Medulla oblongata (tissue), 1 donor: Measurements from ENCODE around the gene TSPAN9.

Experiments
- DNase-seq: peaks from one replicate; pipeline ENCODE4 v3.0.0-alpha.2; 2015; ENCODE audit errors: extremely low spot score

Gene TSPAN9

GRCh38 chr12:3295646-3296408 lies 218.6 kb downstream of the TSPAN9 start:
- no peak for DNase-seq

DNA sequence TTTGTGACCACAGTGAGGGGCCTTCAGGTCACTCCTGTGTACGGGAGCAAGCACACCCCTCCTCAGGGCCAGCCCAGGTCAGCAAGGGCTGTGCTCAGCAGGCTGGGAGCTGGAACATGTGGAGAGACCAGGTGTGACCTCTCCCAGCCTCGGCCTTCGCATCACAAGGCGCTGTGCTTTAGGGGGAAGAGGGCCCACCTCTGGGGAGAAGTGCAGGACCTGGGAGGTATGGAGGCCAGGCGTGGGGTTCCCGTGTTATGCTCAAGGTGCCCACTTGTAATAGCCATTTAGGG lies 219.2 kb downstream of the TSPAN9 start:
- DNase-seq: no peak

DNA sequence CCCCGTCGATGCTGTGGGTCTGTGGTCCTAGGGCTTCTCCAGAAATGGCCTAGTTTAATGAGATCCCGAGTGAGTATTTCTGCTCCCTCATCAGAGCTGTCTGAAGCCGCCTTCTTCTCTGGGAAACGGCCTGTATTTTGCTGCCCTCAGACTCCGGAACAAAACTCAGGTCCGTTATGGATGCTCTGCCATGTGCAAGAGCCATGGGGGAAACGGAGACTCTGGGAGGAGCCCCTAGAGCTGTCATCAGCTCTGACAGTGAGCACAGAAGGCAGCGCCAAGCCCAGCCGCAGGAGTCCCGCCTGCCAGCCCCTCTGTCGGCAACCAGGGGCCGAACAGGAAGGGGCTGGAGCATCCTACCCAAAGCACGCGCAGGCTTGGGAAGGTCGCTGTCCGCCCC lies 221.4 kb downstream of the TSPAN9 start:
- no peak for DNase-seq

DNA sequence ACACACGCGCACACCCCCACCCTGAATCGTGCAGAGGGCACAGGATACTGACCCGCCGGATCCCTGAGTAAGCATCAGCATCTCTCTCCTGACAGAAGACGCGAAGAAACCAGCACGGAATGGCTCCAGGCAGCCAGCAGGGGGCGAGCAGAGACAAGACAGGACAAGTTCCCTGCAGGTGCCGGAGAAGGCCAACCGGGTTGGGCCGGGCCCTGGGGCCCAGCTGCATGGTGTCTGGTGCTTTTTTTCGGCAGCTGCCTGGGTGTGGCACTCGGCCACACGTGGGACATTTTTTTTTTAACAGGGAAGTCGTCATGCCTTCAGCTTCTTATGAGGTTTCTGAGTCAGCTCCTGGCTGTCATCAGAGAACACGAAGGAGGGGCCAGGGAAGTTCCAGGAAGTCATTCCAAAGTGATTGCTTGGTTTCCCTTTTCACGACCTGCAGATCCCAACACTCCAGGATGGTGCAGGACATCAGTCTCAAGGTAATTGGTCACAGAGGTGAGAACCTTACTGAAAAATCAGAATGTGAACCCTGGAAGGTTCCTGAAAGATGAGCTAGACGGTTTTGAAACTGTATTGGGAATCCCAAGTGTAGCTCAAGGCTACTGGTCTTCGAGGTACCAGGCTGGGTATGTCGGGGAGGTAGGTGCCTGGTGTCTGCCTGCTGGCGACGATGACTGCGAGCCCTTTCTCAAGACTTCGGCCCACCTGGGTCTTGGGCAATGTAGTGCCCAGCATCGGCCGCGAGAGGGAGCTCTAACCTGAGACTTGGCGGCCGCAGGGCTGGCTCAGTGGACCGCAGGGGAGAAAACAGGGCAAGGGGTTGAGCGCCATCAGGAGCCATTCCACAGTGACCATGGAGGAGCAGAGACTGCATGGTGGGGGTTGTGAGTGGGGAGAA lies 223.0 kb downstream of the TSPAN9 start:
- peak; percentile 88 for DNase-seq

- DNase-seq: no peak
Measured at GRCh38 chr12:3300833-3301401, 223.7 kb downstream of the TSPAN9 start.

GRCh38 chr12:3302401-3303041 lies 225.3 kb downstream of the TSPAN9 start:
- no peak for DNase-seq

DNA sequence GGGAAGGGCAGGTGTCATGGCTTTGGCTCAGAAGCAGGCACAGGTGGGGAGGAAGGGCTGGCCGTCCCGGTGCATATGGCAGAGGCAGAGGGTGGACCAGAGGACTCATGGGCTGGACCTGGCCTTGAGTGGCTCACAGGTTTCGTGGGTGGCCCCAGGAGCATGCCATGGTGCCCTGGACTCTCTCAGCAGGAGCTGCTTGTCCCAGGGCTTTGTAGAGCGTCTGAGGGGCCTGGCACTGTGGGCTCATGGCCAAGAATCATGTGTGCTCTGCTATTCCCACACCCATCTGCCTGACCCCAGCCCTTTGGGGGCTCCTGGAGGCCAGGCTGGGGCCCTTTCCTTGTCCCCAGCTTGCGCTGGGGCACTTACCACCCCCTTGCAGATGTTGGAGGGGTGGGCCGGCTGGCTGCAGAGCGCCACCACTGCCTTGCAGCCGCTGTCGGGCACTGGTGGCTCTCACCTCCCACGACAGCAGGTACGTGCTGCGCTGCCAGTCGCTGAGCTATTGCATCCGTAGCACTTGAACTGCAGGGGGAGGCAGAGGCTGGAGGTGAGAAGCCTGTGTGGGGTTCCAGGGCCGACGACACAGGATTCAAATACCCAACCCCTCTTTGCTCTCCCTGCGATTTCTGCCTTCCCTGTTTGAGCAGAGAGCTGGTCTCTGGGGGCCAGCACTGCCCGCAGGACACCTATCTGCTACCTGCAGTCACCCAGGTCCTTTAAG lies 226.4 kb downstream of the TSPAN9 start:
- DNase-seq: no peak

DNA sequence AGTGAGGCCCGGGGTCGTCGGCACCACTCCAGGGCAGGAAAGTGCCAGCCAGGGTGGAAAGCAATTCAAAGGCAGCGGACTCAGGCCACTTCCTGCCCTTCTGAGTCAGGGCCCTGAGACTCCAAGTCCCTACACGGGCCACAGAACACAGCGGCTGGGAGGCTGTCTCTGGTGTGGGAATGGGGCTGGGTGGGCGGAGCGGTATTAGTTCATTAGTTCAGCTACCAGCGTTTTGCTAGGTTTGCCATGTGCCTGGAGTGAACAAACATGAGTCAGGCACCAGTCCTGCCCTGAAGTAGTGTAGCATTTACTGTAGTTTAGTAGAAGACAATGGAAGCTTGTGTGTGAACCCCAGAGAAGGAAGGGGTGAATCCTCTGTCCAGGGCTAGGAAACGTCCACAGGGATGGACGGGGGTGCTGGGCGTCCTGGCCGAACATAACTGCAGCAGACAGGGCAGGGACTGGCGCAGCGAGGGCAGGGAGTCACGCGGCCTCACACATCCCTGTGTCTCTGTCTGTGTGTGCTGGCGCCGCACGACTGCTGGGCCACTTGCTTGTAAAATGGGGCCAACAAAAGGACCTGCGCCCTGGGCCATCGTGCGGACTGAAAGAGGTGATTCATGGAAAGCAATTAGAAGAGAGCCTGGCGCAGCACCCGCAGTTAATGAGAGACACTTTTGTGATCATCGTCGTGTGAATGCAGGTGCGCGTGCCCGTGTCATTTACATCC lies 227.4 kb downstream of the TSPAN9 start:
- peak; percentile 28 for DNase-seq

DNA sequence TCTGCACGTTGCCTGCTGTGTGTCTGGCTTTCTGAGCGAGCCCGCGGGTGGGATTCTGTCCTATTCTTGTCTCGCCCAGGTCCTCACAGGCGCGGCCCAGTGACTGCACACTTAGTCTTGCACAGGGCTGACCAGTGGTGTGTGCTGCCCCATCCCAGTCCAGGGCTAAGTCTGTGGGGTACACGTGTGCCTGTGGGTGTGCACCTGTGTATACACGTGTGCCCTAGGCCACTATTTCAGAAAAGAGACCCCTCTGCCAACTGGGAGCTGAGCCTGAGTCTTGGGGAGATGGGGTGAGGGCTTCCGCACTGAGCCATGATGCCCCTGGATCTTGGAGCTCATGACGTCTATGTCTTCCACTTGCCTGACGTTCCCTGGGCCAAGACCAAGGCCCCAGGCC lies 228.3 kb downstream of the TSPAN9 start:
- no peak for DNase-seq

GRCh38 chr12:3305904-3306619 lies 228.9 kb downstream of the TSPAN9 start:
- no peak for DNase-seq

GRCh38 chr12:3307389-3307788 lies 230.2 kb downstream of the TSPAN9 start:
- no peak for DNase-seq

DNA sequence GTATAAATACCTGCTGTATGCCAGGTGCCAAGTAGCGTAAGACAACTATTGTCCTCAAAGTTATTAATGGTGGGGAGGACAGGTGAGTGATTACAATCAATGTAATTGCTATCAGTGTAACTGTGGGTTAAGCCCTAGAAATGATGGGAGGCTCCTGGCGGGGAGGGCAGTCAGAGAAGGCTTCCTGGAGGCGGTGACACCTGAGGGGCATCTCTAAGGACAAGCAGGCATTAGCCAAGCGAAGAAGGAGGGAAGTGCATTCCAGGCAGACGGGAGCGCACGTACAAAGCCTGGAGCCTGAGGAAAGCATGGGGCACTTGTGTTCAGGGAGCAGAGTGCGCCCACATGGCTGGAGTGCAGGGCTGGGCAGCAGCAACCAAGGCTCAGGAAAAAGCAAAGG lies 230.9 kb downstream of the TSPAN9 start:
- DNase-seq: no peak

GRCh38 chr12:3308609-3309008 lies 231.4 kb downstream of the TSPAN9 start:
- DNase-seq: no peak

DNA sequence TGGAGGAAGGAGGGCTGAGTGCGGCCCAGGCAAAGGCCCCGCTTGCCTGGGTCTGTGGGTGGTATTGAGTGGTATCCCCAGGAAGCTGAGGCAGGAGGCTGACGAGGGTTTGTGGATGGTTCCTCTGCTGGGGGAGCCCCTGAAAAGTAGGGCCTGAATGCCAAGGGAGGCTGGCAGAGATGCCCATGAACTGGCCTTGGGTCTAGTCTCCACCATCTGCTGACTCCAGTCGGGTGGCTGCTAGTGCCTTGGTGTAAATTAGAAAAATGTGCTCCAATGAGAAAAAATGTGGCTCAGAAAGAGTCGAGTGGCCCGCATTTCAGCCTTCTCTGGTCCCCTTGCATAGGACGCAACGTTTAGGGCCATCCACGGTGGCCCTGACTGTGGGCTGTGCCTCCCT lies 232.6 kb downstream of the TSPAN9 start:
- no peak for DNase-seq

DNA sequence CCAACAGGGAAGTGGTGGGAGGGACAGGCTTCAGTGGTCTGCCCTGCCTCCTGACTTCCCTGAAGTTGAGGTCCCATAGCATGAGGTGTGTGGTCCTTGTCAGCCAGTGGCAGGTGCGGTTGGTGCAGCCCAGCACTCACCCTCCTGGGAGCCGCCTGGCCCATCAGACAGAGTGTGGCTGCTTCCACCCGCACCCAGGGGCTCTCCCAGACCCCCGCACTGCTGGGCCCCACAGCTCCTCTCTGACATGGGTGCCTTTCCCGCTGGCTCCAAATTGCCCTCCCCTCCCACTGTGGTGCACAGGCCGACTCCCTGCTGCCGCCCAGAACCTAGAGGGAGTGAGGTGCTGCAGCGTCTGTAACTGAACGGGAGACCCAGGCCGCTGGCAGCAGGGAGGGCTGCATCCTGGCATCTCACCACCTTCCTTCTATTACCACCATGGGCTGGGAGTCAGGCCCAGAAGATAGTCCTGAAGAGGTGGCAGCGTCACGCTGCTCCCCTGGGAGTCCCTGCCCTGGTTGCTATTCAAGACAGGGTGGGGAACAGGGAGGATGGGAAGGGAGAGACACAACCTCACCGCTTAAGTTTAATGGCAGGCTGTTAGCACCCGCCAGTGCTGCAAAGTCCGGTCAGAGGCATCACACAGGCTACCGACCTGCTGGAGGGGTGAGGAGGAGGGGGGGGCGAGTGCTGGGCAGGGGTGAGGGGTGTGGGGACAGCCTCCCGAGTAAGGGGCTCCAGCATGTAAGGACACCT lies 233.3 kb downstream of the TSPAN9 start:
- no peak for DNase-seq

GRCh38 chr12:3311027-3311402 lies 233.8 kb downstream of the TSPAN9 start:
- DNase-seq: no peak

- DNase-seq: no peak
Measured at GRCh38 chr12:3311491-3312103, 234.4 kb downstream of the TSPAN9 start.

- DNase-seq: no peak
Measured at GRCh38 chr12:3313066-3313465, 235.9 kb downstream of the TSPAN9 start.
